Transverse colon (tissue), 4 donors: Measurements from ENCODE around the gene PRR20G.

ENCODE experiments used
- CTCF ChIP-seq, 5 experiments: fragments of 200-600 bp in 3 of 5; fragments of 450-650 bp in 2 of 5; sonication (generic) in 3 of 5; IDR thresholded peaks; 1 replicate in 2 of 5; 2 replicates in 3 of 5; pipeline ENCODE4 v1.5.1; 2016 to 2017; ENCODE audit warnings: antibody characterized with exemption in 5 of 5, inconsistent platforms in 3 of 5, mild to moderate bottlenecking in 2 of 5, moderate library complexity in 1 of 5
- POLR2AphosphoS5 ChIP-seq, 3 donors: sonication (generic); formaldehyde crosslinking; IDR thresholded peaks; one replicate each; pipeline ENCODE4 v1.6.1; 2016; ENCODE audit warnings: antibody characterized with exemption in 3 of 3

- TF ChIP-seq CTCF (IDR thresholded peaks at IDR 0.05) (no peak), POLR2AphosphoS5 (IDR thresholded peaks at IDR 0.05) (no peak)
Measured at GRCh38 chr3:127259882-127260281, 28.0 kb downstream of the PRR20G start.
